Measurements from ENCODE around the gene SPTA1. TPM values are rescaled to one million over a fixed set of nuclear protein-coding genes. Genes with fewer than 3 reads are reported as not detected.

SPTA1 gene
- total RNA-seq, 1 experiment from 2014 or later = not detected

GRCh38 chr1:158586942-158587341 is 99.6 kb downstream of the SPTA1 start (continued):
- no peak for TF ChIP-seq CEBPB (IDR thresholded peaks at IDR 0.05; ENCODE audit: low read depth)

DNA sequence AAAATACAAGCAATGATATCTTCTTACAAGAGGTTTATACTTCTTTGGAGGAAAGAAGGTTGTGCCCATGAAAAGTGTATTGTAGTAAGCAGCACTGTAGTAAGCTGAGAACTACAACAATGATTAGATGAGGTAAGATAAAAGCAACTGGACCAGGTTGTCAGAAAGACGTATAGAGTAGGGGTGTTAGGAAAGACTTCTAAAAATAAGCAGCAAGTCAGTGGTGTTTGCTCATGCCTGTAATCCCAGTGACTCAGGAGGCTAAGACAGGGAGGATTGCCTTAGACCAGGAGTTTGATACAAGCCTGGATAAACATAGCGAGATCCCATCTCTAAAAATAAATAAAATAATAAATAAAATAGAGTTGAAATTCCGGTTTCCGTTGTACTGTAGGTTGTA is 102.6 kb downstream of the SPTA1 start:
- Histone ChIP-seq H3K4me1 (ENCODE audit: control insufficient read depth in 1 of 2, insufficient read depth in 2 of 2, low read length in 2 of 2) (no peaks in the 10 kb centered on the region), H4K20me1 (ENCODE audit: insufficient read depth) (no peaks in the 10 kb centered on the region), H3K4me3 (replicated peaks in 1 of 2; ENCODE audit: low read depth in 1 of 2, low read length in 2 of 2) (no peak overlapping the region), H3K9me3 (ENCODE audit: control insufficient read depth in 1 of 2, insufficient read depth in 1 of 2, low read depth in 1 of 2, low read length in 2 of 2) (no peaks in the 10 kb centered on the region), H3K27ac (ENCODE audit: low read depth, low read length) (no peak overlapping the region), H2AFZ (ENCODE audit: low read depth, low read length, poor library complexity, severe bottlenecking) (no peak overlapping the region), H3K9me2 (ENCODE audit: insufficient read depth) (no peaks in the 10 kb centered on the region), H3K79me2 (ENCODE audit: insufficient read depth, low read length) (no peaks in the 10 kb centered on the region), H3K9ac (ENCODE audit: low read length) (no peak overlapping the region), H3K36me3 (ENCODE audit: control insufficient read depth in 1 of 2, insufficient read depth in 2 of 2, low read length in 2 of 2) (no peaks in the 10 kb centered on the region), H3K27me3 (ENCODE audit: insufficient read depth, low read length) (no peaks in the 10 kb centered on the region), H3K4me2 (ENCODE audit: low read length) (no peak overlapping the region)
- RAD21 ChIA-PET (ENCODE audit: low non-redundant PET in 1 of 2, low total read pairs in 2 of 2, uncharacterized antibody in 2 of 2, unreplicated experiment in 2 of 2) = no interaction called here
- POLR2A ChIA-PET = no interaction called here
- ATAC-seq (no peak), DNase-seq (ENCODE audit: low read depth, low spot score) (no peak)
- no peak for TF ChIP-seq SP1 (IDR thresholded peaks at IDR 0.05; ENCODE audit: low read depth)
- TF ChIP-seq TCF7L2 (IDR thresholded peaks at IDR 0.05; ENCODE audit: borderline replicate concordance, extremely low read depth, insufficient read depth, insufficient read length) = no peak
- TF ChIP-seq CTCF (IDR thresholded peaks at IDR 0.05 in 2 of 3, conservative IDR thresholded peaks at IDR 0.05 in 1 of 3; ENCODE audit: borderline replicate concordance in 1 of 3, insufficient read depth in 1 of 3, low read depth in 2 of 3, low read length in 2 of 3) = no peak
- no peak for TF ChIP-seq ZFX (IDR thresholded peaks at IDR 0.05)
- no peak for TF ChIP-seq RAD21 (IDR thresholded peaks at IDR 0.05; ENCODE audit: low read depth)
- no peak for TF ChIP-seq MAX (IDR thresholded peaks at IDR 0.05)
- no peak for TF ChIP-seq EGR1 (IDR thresholded peaks at IDR 0.05; ENCODE audit: low read depth)
- TF ChIP-seq ZNF274 (IDR thresholded peaks at IDR 0.05; ENCODE audit: low read depth, low read length) = no peak
- CTCF ChIA-PET = no interaction called here
- no TSS peak for BruUV-seq (replicated peaks)
- intact Hi-C loops (cut with micrococcal nuclease) = no loop called here
